ENCODE data around the gene CA7.

Gene CA7

DNA sequence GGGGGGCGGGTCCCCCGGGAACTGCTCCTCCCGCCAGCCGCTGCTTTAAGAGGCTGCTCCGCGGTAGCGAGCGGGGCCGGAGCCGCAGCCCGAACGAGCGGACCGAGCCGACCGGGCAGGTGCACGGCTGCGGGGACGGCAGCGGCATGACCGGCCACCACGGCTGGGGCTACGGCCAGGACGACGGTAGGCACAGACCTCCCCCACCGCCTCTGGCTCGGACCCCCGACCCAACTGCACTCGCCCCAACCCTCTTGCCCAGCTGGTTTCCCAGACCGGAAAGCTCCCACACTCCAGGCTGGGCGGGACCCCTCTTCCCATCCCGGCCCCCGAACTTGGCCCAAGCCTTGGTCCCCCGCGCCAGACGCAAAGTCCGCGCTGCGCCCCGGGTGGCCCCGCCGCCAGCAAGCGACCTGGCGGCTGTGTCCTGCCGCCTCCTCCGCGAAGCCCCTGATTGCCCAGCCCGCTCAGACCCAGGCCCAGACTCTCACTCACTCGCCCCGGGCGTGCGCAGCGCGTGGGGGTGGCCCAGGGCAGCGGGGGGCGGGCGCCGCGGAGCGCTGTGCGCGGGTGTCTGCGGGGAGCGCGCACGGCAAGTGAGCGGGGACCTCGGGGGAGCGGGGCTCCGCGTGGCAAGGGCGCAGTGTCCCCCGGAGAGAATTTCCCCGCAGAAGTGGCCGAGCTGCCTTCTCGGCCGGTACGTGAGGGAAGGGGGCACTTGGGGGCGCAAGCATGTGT is at the start of gene CA7:
TSS of gene CA7 (plus strand) at position 73 of the 738 bp plus-strand sequence. CDS start at position 147, 74 bp downstream.
- H3K27me3 ChIP-seq = peaks cover 6 to 33% of the 10 kb centered on the region in 2 donors
- H3K36me3 ChIP-seq = no peaks in the 10 kb centered on the region
- H3K4me1 ChIP-seq = peaks cover 8 to 23% (median 22%) of the 10 kb centered on the region in 4 donors
- no peak for DNase-seq
- peak within 1 kb of the TSS; percentile 28 to 43 for H3K4me3 ChIP-seq
- no peaks in the 10 kb centered on the region for H3K9me3 ChIP-seq
- TF ChIP-seq, protein P1, sequence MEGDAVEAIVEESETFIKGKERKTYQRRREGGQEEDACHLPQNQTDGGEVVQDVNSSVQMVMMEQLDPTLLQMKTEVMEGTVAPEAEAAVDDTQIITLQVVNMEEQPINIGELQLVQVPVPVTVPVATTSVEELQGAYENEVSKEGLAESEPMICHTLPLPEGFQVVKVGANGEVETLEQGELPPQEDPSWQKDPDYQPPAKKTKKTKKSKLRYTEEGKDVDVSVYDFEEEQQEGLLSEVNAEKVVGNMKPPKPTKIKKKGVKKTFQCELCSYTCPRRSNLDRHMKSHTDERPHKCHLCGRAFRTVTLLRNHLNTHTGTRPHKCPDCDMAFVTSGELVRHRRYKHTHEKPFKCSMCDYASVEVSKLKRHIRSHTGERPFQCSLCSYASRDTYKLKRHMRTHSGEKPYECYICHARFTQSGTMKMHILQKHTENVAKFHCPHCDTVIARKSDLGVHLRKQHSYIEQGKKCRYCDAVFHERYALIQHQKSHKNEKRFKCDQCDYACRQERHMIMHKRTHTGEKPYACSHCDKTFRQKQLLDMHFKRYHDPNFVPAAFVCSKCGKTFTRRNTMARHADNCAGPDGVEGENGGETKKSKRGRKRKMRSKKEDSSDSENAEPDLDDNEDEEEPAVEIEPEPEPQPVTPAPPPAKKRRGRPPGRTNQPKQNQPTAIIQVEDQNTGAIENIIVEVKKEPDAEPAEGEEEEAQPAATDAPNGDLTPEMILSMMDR (IDR thresholded peaks at IDR 0.05) = no peak
- intact Hi-C loops (cut with DNase I; ENCODE audit: low total_unique reads) = no loop called here
- H3K27ac ChIP-seq = no peak within 1 kb of the TSS

DNA sequence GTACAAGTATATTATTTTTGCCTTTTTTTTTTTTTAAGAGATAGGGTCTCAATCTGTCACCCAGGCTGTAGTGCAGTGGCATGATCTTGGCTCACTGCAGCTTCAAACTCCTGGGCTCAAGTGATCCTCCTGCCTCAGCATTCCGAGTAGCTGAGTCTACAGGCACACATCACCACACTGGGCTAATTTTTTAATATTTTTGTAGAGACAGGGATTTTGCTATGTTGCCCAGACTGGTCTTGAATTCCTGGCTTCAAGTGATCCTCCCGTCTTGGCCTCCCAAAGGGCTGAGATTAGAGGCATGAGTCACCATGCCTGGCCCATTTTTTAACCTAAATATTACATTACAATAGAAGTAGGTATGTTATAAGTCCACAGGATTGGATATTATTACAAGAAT is 46.1 kb upstream of the CA7 start:
- H3K36me3 ChIP-seq = peaks cover 9 to 25% (median 11%) of the 10 kb centered on the region in 3 donors
- intact Hi-C loops (cut with DNase I; ENCODE audit: low total_unique reads) = no loop called here
- TF ChIP-seq, protein P1 (IDR thresholded peaks at IDR 0.05) = no peak
- no peak for DNase-seq
- H3K4me1 ChIP-seq = no peaks in the 10 kb centered on the region
- no peaks in the 10 kb centered on the region for H3K9me3 ChIP-seq
- H3K27me3 ChIP-seq = no peaks in the 10 kb centered on the region
- no peak overlapping the region for H3K27ac ChIP-seq
- no peak overlapping the region for H3K4me3 ChIP-seq

DNA sequence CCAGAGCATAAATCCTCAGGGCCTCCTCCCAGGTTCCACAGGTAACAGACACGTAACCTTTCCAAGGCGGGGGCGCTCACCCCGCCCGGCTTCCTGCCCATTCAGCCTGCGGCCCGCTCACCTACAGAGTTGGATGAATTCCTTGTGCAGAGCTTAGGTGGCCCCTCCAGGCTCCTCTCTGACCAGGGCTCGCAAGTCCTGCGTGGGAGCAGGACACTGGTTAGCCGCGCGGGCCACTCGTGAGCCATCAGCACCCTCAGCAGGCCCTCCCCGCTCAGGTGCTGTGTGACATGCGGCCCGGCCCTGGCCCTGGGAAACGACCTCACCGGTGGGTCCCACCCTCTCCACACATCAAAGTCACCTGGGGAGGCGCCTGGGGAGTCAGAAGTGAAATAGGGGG is 43.4 kb upstream of the CA7 start:
- TF ChIP-seq, protein P1 (IDR thresholded peaks at IDR 0.05) = no peak
- no peak for DNase-seq
- H3K9me3 ChIP-seq = no peaks in the 10 kb centered on the region
- H3K27ac ChIP-seq = no peak overlapping the region
- intact Hi-C loops (cut with DNase I; ENCODE audit: low total_unique reads) = no loop called here
- H3K36me3 ChIP-seq = peaks cover 31 to 52% (median 37%) of the 10 kb centered on the region in 3 donors
- H3K4me3 ChIP-seq = no peak overlapping the region
- H3K27me3 ChIP-seq = no peaks in the 10 kb centered on the region
- H3K4me1 ChIP-seq = no peaks in the 10 kb centered on the region

DNA sequence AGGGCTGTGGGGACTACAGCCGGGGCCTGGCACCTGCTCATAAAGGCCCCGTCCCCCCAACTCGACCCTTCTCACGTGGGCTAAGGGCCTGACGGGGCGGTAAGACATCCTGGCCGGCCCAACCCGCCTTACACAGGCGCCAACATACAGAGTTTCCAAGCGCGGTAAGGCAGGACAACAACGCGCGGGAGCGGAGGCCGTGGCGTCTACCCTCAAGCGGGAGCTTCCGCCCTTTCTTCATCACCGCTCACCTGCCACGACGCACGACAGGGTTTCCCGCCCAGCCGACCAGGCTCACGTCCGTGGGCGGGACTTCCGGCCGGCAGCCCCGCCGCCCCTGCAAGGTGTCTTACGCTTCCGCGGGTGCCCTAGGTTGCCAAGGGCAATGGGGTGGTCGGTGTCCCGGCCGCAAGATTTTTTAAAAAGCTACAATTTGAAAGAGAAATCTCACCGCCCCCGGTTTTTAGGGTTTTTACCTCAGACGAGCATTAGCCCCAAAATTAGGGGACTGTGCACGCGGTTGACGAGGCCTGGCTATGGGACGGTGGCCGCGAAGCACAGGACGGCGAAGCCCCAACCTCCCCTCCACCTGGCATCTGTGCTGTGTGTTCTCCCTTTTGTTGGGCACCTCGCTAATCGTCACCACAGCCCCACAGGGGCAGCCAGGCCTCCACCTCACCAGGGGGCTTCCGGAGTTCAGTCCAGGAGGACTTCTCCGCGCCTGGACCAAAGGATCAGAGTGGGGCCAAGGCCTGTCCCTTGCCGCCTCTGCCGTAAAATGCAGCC is 42.7 kb upstream of the CA7 start, which contains the start of gene TERB1:
TSS of gene TERB1 (minus strand) at position 265 of the 786 bp plus-strand sequence. CDS start 4,786 bp downstream, outside the sequence.
- H3K36me3 ChIP-seq = peaks cover 36 to 57% (median 44%) of the 10 kb centered on the region in 3 donors

DNA sequence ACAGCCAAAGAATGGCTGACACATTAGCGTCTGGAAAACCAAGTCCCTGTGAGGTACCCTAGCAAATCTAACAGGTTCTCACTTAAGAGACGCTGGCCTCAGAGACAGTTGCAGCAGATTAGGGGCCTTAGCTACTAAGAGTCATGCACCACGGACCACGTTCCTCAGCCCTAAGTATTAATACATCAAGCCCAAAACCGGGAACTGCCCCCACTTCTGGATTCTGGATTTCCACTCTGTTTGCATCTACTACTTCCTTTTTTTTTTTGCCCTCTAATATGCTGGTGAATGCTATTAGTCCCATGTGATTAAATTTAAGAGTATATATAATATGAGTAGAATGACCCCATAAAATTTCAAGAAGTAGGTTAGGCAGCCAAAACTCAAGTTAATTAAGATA is 42.1 kb upstream of the CA7 start:
- TF ChIP-seq, protein P1 (IDR thresholded peaks at IDR 0.05) = no peak
- Histone ChIP-seq H3K36me3 (peaks cover 42 to 63% (median 46%) of the 10 kb centered on the region in 3 donors), H3K27ac (no peak overlapping the region), H3K4me3 (no peak overlapping the region), H3K9me3 (no peaks in the 10 kb centered on the region), H3K27me3 (no peaks in the 10 kb centered on the region), H3K4me1 (no peaks in the 10 kb centered on the region)
- DNase-seq = peak in 1 of 2 donors; percentile 27
- intact Hi-C loops (cut with DNase I; ENCODE audit: low total_unique reads) = no loop called here

More for the DNA sequence above, 42.7 kb upstream of the CA7 start, which contains the start of gene TERB1:
- H3K4me1 ChIP-seq = no peaks in the 10 kb centered on the region
- H3K27me3 ChIP-seq = no peaks in the 10 kb centered on the region
- intact Hi-C loops (cut with DNase I; ENCODE audit: low total_unique reads) = no loop called here
- H3K9me3 ChIP-seq = no peaks in the 10 kb centered on the region
- no peak within 1 kb of the TSS for H3K27ac ChIP-seq
- DNase-seq = no peak
- TF ChIP-seq, protein P1 (IDR thresholded peaks at IDR 0.05) = no peak
- H3K4me3 ChIP-seq = no peak within 1 kb of the TSS

All from tibial artery (tissue), 4 donors.